CD4-positive, alpha-beta memory T cell (primary cell): Measurements from ENCODE around the gene HYAL1. TPM values are rescaled to one million over a fixed set of nuclear protein-coding genes. Genes with fewer than 3 reads are reported as not detected.

Experiments
- CTCF ChIA-PET: fragments of 350-600 bp; sonication (Branson Sonifier 250); formaldehyde crosslinking; loops from one replicate; lab custom pipeline; 2021; ENCODE audit warnings: inconsistent platforms; ENCODE audit not compliant: partially characterized antibody; lab: Charles Lee
- POLR2A ChIA-PET: fragments of 350-600 bp; sonication (Branson Sonifier 250); formaldehyde crosslinking; loops from one replicate; lab custom pipeline; 2021; ENCODE audit not compliant: partially characterized antibody; lab: Charles Lee
- DNase-seq, 5 donors: peaks; one replicate each; pipeline versions ENCODE4 v3.0.0 to v3.0.0-alpha.2; 2020 to 2022; ENCODE audit warnings: mixed read lengths in 1 of 5
- H3K27ac ChIP-seq: one replicate; pipeline ENCODE4 v1.7.0; 2013; ENCODE audit warnings: low read depth, low read length
- H3K27me3 ChIP-seq: 2 replicates; pipeline ENCODE4 v1.7.0; 2013; ENCODE audit warnings: mild to moderate bottlenecking, low read length, moderate library complexity; ENCODE audit not compliant: insufficient read depth
- H3K36me3 ChIP-seq: 2 replicates; pipeline ENCODE4 v1.7.0; 2013; ENCODE audit warnings: mild to moderate bottlenecking, low read length, moderate library complexity; ENCODE audit not compliant: insufficient read depth
- H3K4me1 ChIP-seq: 2 replicates; pipeline ENCODE4 v1.7.0; 2013; ENCODE audit warnings: mild to moderate bottlenecking, low read length, moderate library complexity; ENCODE audit not compliant: insufficient read depth
- H3K4me3 ChIP-seq, 2 donors: one replicate each; pipeline ENCODE4 v1.7.0; 2013; ENCODE audit warnings: low read length in 2 of 2, mild to moderate bottlenecking in 1 of 2
- H3K9me3 ChIP-seq, 2 donors: one replicate each; pipeline ENCODE4 v1.7.0; 2013; ENCODE audit warnings: low read length in 2 of 2, control low read depth in 1 of 2; ENCODE audit not compliant: control insufficient read depth in 1 of 2
- H3K27ac Mint-ChIP-seq, 7 donors: one replicate each; pipeline ENCODE4 v1.8.0; 2020 to 2021; ENCODE audit warnings: mixed read lengths in 7 of 7, mild to moderate bottlenecking in 6 of 7, inconsistent platforms in 3 of 7, moderate library complexity in 3 of 7
- H3K27me3 Mint-ChIP-seq, 2 donors: one replicate each; pipeline ENCODE4 v1.8.0; 2020 to 2021; ENCODE audit warnings: mixed read lengths in 2 of 2
- H3K36me3 Mint-ChIP-seq, 2 donors: one replicate each; pipeline ENCODE4 v1.8.0; 2020 to 2021; ENCODE audit warnings: mixed read lengths in 2 of 2, inconsistent platforms in 1 of 2, mild to moderate bottlenecking in 1 of 2
- H3K4me1 Mint-ChIP-seq, 4 donors: one replicate each; pipeline ENCODE4 v1.8.0; 2020 to 2021; ENCODE audit warnings: mixed read lengths in 4 of 4, mild to moderate bottlenecking in 1 of 4
- H3K4me3 Mint-ChIP-seq, 8 donors: one replicate each; pipeline ENCODE4 v1.8.0; 2020 to 2021; ENCODE audit warnings: mixed read lengths in 8 of 8, mild to moderate bottlenecking in 7 of 8, moderate library complexity in 6 of 8, inconsistent platforms in 3 of 8
- H3K9me3 Mint-ChIP-seq, 8 donors: one replicate each; pipeline ENCODE4 v1.8.0; 2020 to 2021; ENCODE audit warnings: mixed read lengths in 8 of 8, mild to moderate bottlenecking in 5 of 8, inconsistent platforms in 3 of 8, moderate library complexity in 1 of 8
- intact Hi-C: fragments of 100-400 bp; cut with micrococcal nuclease; formaldehyde crosslinking; loops from one replicate; pipeline ENCODE4 v1.15.1; 2023
- polyA plus RNA-seq, 2 donors: library from polyadenylated mRNA; unstranded; fragments of 300-500 nt; fragmentation: Illumina TruSeq; gene quantifications; one replicate each; pipeline ENCODE4 v1.2.3, GENCODE V29; 2021
- total RNA-seq, 2 experiments: library from RNA; stranded (reverse); gene quantifications; one replicate each; pipeline ENCODE4 v1.2.3, GENCODE V29; 2021

Gene HYAL1
- total and polyA plus RNA-seq, 4 experiments from 2014 or later, result 0.09 to 0.50 (median 0.29) TPM

DNA sequence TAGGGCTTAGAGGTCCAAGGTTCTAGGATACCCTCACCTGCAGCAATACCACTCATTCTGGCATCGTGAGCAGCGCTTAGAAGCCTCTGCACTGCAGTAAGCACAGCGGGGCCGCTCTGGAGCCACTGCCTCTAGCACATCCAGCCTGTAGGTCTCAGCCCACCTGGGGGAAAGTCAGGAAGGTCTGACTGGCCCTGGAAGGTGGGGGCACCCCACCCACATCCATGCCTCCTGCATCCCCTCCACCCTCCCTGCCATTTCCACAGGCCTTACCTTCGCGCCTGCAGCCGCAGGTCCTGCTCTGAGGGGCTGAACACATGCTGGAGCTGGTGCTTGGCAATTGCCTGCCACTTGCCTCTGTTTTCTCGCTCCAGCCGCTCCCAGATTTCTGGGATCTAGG, 38.2 kb upstream of the HYAL1 start:
- peak overlapping the region; percentile 70 to 97 (median 81) for H3K4me3 Mint-ChIP-seq

DNA sequence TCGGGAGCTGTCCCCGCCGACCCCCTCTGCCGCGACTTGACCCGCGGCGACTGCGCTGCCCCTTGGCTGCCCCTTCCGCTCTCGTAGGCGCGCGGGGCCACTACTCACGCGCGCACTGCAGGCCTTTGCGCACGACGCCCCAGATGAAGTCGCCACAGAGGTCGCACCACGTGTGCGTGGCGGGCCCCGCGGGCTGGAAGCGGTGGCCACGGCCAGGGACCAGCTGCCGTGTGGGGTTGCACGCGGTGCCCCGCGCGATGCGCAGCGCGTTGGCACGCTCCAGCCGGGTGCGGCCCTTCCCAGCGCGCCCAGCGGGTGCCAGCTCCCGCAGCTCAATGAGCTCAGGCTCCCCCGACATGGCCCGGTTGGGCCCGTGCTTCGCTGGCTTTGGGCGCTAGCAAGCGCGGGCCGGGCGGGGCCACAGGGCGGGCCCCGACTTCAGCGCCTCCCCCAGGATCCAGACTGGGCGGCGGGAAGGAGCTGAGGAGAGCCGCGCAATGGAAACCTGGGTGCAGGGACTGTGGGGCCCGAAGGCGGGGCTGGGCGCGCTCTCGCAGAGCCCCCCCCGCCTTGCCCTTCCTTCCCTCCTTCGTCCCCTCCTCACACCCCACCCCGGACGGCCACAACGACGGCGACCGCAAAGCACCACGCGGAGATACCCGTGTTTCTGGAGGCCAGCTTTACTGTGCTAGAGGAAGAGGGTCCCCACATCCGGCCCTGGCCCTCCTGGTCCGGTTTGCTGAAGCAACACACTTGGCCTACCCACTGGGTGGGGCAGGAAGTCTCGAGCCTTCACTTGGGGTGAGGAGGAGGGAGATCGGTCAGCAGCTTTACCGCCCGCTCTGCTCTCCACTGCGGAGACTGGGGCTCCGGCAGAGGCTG, 37.3 kb upstream of the HYAL1 start, which contains the start of gene RASSF1:
Gene RASSF1, minus strand, starts transcription at position 389 of the 882 bp plus-strand sequence. Its CDS starts 31 bp downstream, at position 358.
- ChIA-PET POLR2A (interaction anchor here (1.0 to 23.7 kb wide), 13 partner anchors 5 to 1049 kb away, joined by 3 to 595 read pairs (median 8); partner anchors contain the start of genes C3orf18, CYB561D2, GNAI2 and HYAL2), CTCF (interaction anchor here (0.8 to 5.8 kb wide), 6 partner anchors 8 to 209 kb away, joined by 3 to 84 read pairs (median 4); partner anchors contain the start of genes CYB561D2 and NPRL2)
- intact Hi-C loops, result no loop called here
- Histone ChIP-seq H3K27me3 (no peaks in the 10 kb centered on the region), H3K9me3 (no peaks in the 10 kb centered on the region), H3K27ac (peak within 1 kb of the TSS; percentile 96), H3K4me3 (peak within 1 kb of the TSS; percentile 31 to 45), H3K36me3 (no peaks in the 10 kb centered on the region), H3K4me1 (peaks cover 62% of the 10 kb centered on the region)
- peaks cover 26 to 78% (median 43%) of the 10 kb centered on the region in 4 donors for H3K4me1 Mint-ChIP-seq
- peak within 1 kb of the TSS; percentile 88 to 98 (median 95) for H3K4me3 Mint-ChIP-seq
- peak within 1 kb of the TSS; percentile 93 to 100 (median 98) for H3K27ac Mint-ChIP-seq
- H3K36me3 Mint-ChIP-seq, result peaks cover 0 to 16% of the 10 kb centered on the region in 2 donors
- peak; percentile 54 to 74 (median 58) for DNase-seq
- H3K27me3 Mint-ChIP-seq, result no peaks in the 10 kb centered on the region
- H3K9me3 Mint-ChIP-seq, result peaks cover 0 to 2% (median 0%) of the 10 kb centered on the region in 8 donors

More for the DNA sequence above, 38.2 kb upstream of the HYAL1 start:
- Histone ChIP-seq H3K27ac (peak overlapping the region; percentile 96), H3K4me3 (no peak overlapping the region), H3K4me1 (peaks cover 58% of the 10 kb centered on the region), H3K9me3 (no peaks in the 10 kb centered on the region), H3K27me3 (no peaks in the 10 kb centered on the region), H3K36me3 (no peaks in the 10 kb centered on the region)
- CTCF ChIA-PET, result interaction anchor here (1.7 to 5.8 kb wide), 3 partner anchors 7 to 25 kb away, joined by 4 to 84 read pairs (median 7); partner anchors contain the start of genes CYB561D2 and NPRL2
- intact Hi-C loops, result no loop called here
- H3K27me3 Mint-ChIP-seq, result no peaks in the 10 kb centered on the region
- peaks cover 0 to 2% (median 0%) of the 10 kb centered on the region in 8 donors for H3K9me3 Mint-ChIP-seq
- no peak for DNase-seq
- H3K4me1 Mint-ChIP-seq, result peaks cover 23 to 78% (median 41%) of the 10 kb centered on the region in 4 donors
- POLR2A ChIA-PET, result interaction anchor here (1.1 to 23.7 kb wide), 10 partner anchors 6 to 1048 kb away, joined by 3 to 595 read pairs (median 11); partner anchors contain the start of genes C3orf18, CYB561D2, HEMK1 and HYAL2
- H3K27ac Mint-ChIP-seq, result peak overlapping the region; percentile 81 to 93 (median 87)
- peaks cover 0 to 14% of the 10 kb centered on the region in 2 donors for H3K36me3 Mint-ChIP-seq

DNA sequence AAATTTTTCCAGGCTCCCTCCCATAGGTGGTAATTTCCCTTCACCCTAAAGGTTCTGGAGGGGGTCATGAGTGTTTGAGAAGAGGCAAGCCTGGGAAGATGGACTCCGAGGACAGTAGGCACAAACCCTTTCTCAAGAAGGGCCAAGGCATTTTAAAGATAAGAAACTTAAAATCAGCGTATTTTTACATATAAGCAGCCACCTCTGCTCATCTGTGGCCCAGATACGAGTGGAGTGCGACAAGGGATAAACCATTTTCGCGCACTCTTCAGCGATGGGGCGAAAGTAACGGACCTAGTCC, 36.7 kb upstream of the HYAL1 start:
- Histone ChIP-seq H3K4me3 (peak overlapping the region; percentile 31 to 34), H3K4me1 (peaks cover 62% of the 10 kb centered on the region), H3K27me3 (no peaks in the 10 kb centered on the region), H3K9me3 (no peaks in the 10 kb centered on the region), H3K27ac (peak overlapping the region; percentile 96), H3K36me3 (no peaks in the 10 kb centered on the region)
- Mint-ChIP-seq H3K4me1 (peaks cover 28 to 80% (median 44%) of the 10 kb centered on the region in 4 donors), H3K36me3 (peaks cover 0 to 16% of the 10 kb centered on the region in 2 donors), H3K27me3 (no peaks in the 10 kb centered on the region), H3K4me3 (peak overlapping the region; percentile 88 to 98 (median 95)), H3K9me3 (peaks cover 0 to 2% (median 0%) of the 10 kb centered on the region in 8 donors), H3K27ac (peak overlapping the region; percentile 93 to 100 (median 98))
- POLR2A ChIA-PET, result interaction anchor here (1.0 to 23.7 kb wide), 12 partner anchors 5 to 1045 kb away, joined by 3 to 595 read pairs (median 8); partner anchors contain the start of genes C3orf18, CYB561D2, GNAI2 and HYAL2
- intact Hi-C loops, result no loop called here
- CTCF ChIA-PET, result interaction anchor here (0.8 to 5.8 kb wide), 6 partner anchors 8 to 209 kb away, joined by 3 to 84 read pairs (median 4); partner anchors contain the start of genes CYB561D2 and NPRL2
- DNase-seq, result no peak

DNA sequence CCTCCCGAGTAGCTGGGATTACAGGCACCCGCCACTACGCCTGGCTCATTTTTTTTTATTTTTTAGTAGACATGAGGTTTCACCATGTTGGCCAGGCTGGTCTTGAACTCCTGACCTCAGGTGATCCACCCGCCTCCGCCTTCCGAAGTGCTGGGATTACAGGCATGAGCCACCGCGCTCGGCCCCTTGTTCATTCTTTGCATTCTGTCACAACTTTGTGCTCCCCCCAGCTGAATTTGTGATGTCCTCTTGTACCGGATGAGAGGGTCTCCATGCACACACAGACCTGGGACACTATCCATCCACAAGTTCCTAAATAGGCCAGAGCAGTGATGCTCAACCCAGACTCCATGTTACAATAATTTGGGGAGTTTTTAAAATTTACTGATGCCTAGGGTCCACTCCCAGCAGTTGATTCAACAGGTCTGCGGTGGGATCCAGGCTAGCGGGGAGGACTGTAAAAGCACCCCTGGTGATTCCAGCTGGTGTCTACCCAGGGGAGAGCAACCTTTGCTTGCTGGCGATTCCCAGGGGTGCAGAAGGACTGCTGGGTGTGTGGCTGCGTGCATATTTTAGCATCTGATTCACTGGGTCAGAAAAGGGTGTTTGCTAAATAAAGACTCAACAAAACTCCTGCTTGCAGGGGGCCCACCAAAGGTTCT, 36.2 kb upstream of the HYAL1 start:
- Histone ChIP-seq H3K9me3 (no peaks in the 10 kb centered on the region), H3K27me3 (no peaks in the 10 kb centered on the region), H3K27ac (peak overlapping the region; percentile 96), H3K4me3 (peak overlapping the region; percentile 45 to 49), H3K36me3 (no peaks in the 10 kb centered on the region), H3K4me1 (peaks cover 62% of the 10 kb centered on the region)
- H3K27me3 Mint-ChIP-seq, result no peaks in the 10 kb centered on the region
- ChIA-PET POLR2A (interaction anchor here (1.1 to 23.7 kb wide), 10 partner anchors 4 to 228 kb away, joined by 3 to 595 read pairs (median 42); partner anchors contain the start of genes C3orf18, CYB561D2, GNAI2 and HYAL2), CTCF (interaction anchor here (0.6 to 5.8 kb wide), 6 partner anchors 9 to 209 kb away, joined by 3 to 84 read pairs (median 4); partner anchors contain the start of genes CYB561D2 and NPRL2)
- H3K4me3 Mint-ChIP-seq, result peak overlapping the region; percentile 88 to 98 (median 95)
- peaks cover 29 to 78% (median 44%) of the 10 kb centered on the region in 4 donors for H3K4me1 Mint-ChIP-seq
- H3K36me3 Mint-ChIP-seq, result peaks cover 0 to 16% of the 10 kb centered on the region in 2 donors
- intact Hi-C loops, result loop anchor here (5.0 kb wide), 1 partner anchor 102 kb away; the partner anchor contains the start of gene GNAI2
- peak overlapping the region; percentile 93 to 100 (median 98) for H3K27ac Mint-ChIP-seq
- H3K9me3 Mint-ChIP-seq, result peaks cover 0 to 2% (median 0%) of the 10 kb centered on the region in 8 donors
- DNase-seq, result no peak

DNA sequence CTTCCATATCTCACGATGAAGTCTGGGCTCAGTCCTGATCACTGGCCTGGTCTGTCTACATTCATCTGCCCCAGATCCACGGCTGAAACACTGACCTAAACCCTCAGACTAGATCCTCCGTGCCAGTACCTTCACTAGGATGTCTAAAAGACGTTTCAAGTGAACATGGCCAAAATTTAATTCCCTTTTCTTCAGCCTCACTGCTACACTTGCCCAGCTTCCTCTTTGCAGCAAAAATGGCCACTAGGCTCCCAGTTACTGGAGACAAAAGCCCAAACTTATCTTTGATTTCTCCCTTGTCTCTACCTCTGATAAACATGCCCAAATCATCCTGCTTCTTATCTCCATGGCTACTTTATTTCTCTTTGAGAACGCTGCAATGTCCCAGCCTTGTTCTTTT, 35.6 kb upstream of the HYAL1 start:
- ChIA-PET POLR2A (interaction anchor here (1.5 to 20.5 kb wide), 8 partner anchors 10 to 1160 kb away, joined by 4 to 595 read pairs (median 68); partner anchors contain the start of genes CYB561D2, GNAI2, HEMK1 and HYAL2), CTCF (interaction anchor here (0.7 to 5.8 kb wide), 6 partner anchors 10 to 210 kb away, joined by 3 to 84 read pairs (median 4); partner anchors contain the start of genes CYB561D2 and NPRL2)
- H3K27ac Mint-ChIP-seq, result peak overlapping the region; percentile 93 to 100 (median 98)
- Histone ChIP-seq H3K9me3 (no peaks in the 10 kb centered on the region), H3K27ac (peak overlapping the region; percentile 96), H3K27me3 (no peaks in the 10 kb centered on the region), H3K4me1 (peaks cover 68% of the 10 kb centered on the region), H3K36me3 (peaks cover 5% of the 10 kb centered on the region), H3K4me3 (peak overlapping the region; percentile 38 to 49)
- peaks cover 0 to 2% (median 0%) of the 10 kb centered on the region in 8 donors for H3K9me3 Mint-ChIP-seq
- peaks cover 36 to 82% (median 49%) of the 10 kb centered on the region in 4 donors for H3K4me1 Mint-ChIP-seq
- H3K4me3 Mint-ChIP-seq, result peak overlapping the region; percentile 88 to 98 (median 95)
- DNase-seq, result no peak
- intact Hi-C loops, result loop anchor here (5.0 kb wide), 1 partner anchor 102 kb away; the partner anchor contains the start of gene GNAI2
- no peaks in the 10 kb centered on the region for H3K27me3 Mint-ChIP-seq
- peaks cover 0 to 17% of the 10 kb centered on the region in 2 donors for H3K36me3 Mint-ChIP-seq
